Suprapubic skin (tissue), 4 donors: ENCODE data around the gene FILIP1L.

Source experiments
- CTCF ChIP-seq, 2 donors: fragments of 200-600 bp in 1 of 2; fragments of 450-650 bp in 1 of 2; sonication (generic) in 1 of 2; IDR thresholded peaks; one replicate each; pipeline ENCODE4 v1.5.1; 2016 to 2019; ENCODE audit warnings: antibody characterized with exemption in 2 of 2, mild to moderate bottlenecking in 1 of 2, moderate library complexity in 1 of 2
- POLR2A ChIP-seq, 2 donors: fragments of 450-650 bp; IDR thresholded peaks; one replicate each; pipeline ENCODE4 v1.6.1; 2017; ENCODE audit warnings: antibody characterized with exemption in 2 of 2, mild to moderate bottlenecking in 2 of 2, moderate library complexity in 2 of 2
- POLR2AphosphoS5 ChIP-seq, 3 donors: sonication (generic); formaldehyde crosslinking; IDR thresholded peaks; one replicate each; pipeline ENCODE4 v1.6.1; 2017; ENCODE audit warnings: antibody characterized with exemption in 3 of 3

GRCh38 chr3:99895131-99895696, 219.1 kb downstream of the FILIP1L start:
- TF ChIP-seq POLR2AphosphoS5 (IDR thresholded peaks at IDR 0.05) (no peak), CTCF (IDR thresholded peaks at IDR 0.05) (no peak), POLR2A (IDR thresholded peaks at IDR 0.05) (no peak)
